CD4-positive, alpha-beta memory T cell (primary cell): ENCODE measurements around the gene FHOD3. TPM values are rescaled to one million over a fixed set of nuclear protein-coding genes. Genes with fewer than 3 reads are reported as not detected.

Source experiments
- CTCF ChIA-PET: fragments of 350-600 bp; sonication (Branson Sonifier 250); formaldehyde crosslinking; loops from one replicate; lab custom pipeline; 2021; ENCODE audit warnings: inconsistent platforms; ENCODE audit not compliant: partially characterized antibody; lab: Charles Lee
- POLR2A ChIA-PET: fragments of 350-600 bp; sonication (Branson Sonifier 250); formaldehyde crosslinking; loops from one replicate; lab custom pipeline; 2021; ENCODE audit not compliant: partially characterized antibody; lab: Charles Lee
- DNase-seq, 5 donors: peaks; one replicate each; pipeline versions ENCODE4 v3.0.0 to v3.0.0-alpha.2; 2020 to 2022; ENCODE audit warnings: mixed read lengths in 1 of 5
- H3K27ac ChIP-seq: one replicate; pipeline ENCODE4 v1.7.0; 2013; ENCODE audit warnings: low read depth, low read length
- H3K27me3 ChIP-seq: 2 replicates; pipeline ENCODE4 v1.7.0; 2013; ENCODE audit warnings: mild to moderate bottlenecking, low read length, moderate library complexity; ENCODE audit not compliant: insufficient read depth
- H3K36me3 ChIP-seq: 2 replicates; pipeline ENCODE4 v1.7.0; 2013; ENCODE audit warnings: mild to moderate bottlenecking, low read length, moderate library complexity; ENCODE audit not compliant: insufficient read depth
- H3K4me1 ChIP-seq: 2 replicates; pipeline ENCODE4 v1.7.0; 2013; ENCODE audit warnings: mild to moderate bottlenecking, low read length, moderate library complexity; ENCODE audit not compliant: insufficient read depth
- H3K4me3 ChIP-seq, 2 donors: one replicate each; pipeline ENCODE4 v1.7.0; 2013; ENCODE audit warnings: low read length in 2 of 2, mild to moderate bottlenecking in 1 of 2
- H3K9me3 ChIP-seq, 2 donors: one replicate each; pipeline ENCODE4 v1.7.0; 2013; ENCODE audit warnings: low read length in 2 of 2, control low read depth in 1 of 2; ENCODE audit not compliant: control insufficient read depth in 1 of 2
- H3K27ac Mint-ChIP-seq, 7 donors: one replicate each; pipeline ENCODE4 v1.8.0; 2020 to 2021; ENCODE audit warnings: mixed read lengths in 7 of 7, mild to moderate bottlenecking in 6 of 7, inconsistent platforms in 3 of 7, moderate library complexity in 3 of 7
- H3K27me3 Mint-ChIP-seq, 2 donors: one replicate each; pipeline ENCODE4 v1.8.0; 2020 to 2021; ENCODE audit warnings: mixed read lengths in 2 of 2
- H3K36me3 Mint-ChIP-seq, 2 donors: one replicate each; pipeline ENCODE4 v1.8.0; 2020 to 2021; ENCODE audit warnings: mixed read lengths in 2 of 2, inconsistent platforms in 1 of 2, mild to moderate bottlenecking in 1 of 2
- H3K4me1 Mint-ChIP-seq, 4 donors: one replicate each; pipeline ENCODE4 v1.8.0; 2020 to 2021; ENCODE audit warnings: mixed read lengths in 4 of 4, mild to moderate bottlenecking in 1 of 4
- H3K4me3 Mint-ChIP-seq, 8 donors: one replicate each; pipeline ENCODE4 v1.8.0; 2020 to 2021; ENCODE audit warnings: mixed read lengths in 8 of 8, mild to moderate bottlenecking in 7 of 8, moderate library complexity in 6 of 8, inconsistent platforms in 3 of 8
- H3K9me3 Mint-ChIP-seq, 8 donors: one replicate each; pipeline ENCODE4 v1.8.0; 2020 to 2021; ENCODE audit warnings: mixed read lengths in 8 of 8, mild to moderate bottlenecking in 5 of 8, inconsistent platforms in 3 of 8, moderate library complexity in 1 of 8
- intact Hi-C: fragments of 100-400 bp; cut with micrococcal nuclease; formaldehyde crosslinking; loops from one replicate; pipeline ENCODE4 v1.15.1; 2023
- polyA plus RNA-seq, 2 donors: library from polyadenylated mRNA; unstranded; fragments of 300-500 nt; fragmentation: Illumina TruSeq; gene quantifications; one replicate each; pipeline ENCODE4 v1.2.3, GENCODE V29; 2021
- total RNA-seq, 2 experiments: library from RNA; stranded (reverse); gene quantifications; one replicate each; pipeline ENCODE4 v1.2.3, GENCODE V29; 2021

FHOD3 gene
- total and polyA plus RNA-seq, 4 experiments from 2014 or later = not detected

- ChIA-PET CTCF (interaction anchor here (1.0 kb wide), 1 partner anchor 13 kb away, joined by 3 read pairs; no protein-coding TSS in a partner anchor), POLR2A (no interaction called here)
- intact Hi-C loops = no loop called here
- Mint-ChIP-seq H3K4me3 (no peak overlapping the region), H3K36me3 (no peaks in the 10 kb centered on the region), H3K27ac (no peak overlapping the region), H3K9me3 (peaks cover 0 to 3% (median 0%) of the 10 kb centered on the region in 8 donors), H3K4me1 (peaks cover 0 to 2% (median under 1%) of the 10 kb centered on the region in 4 donors), H3K27me3 (peaks cover 4 to 6% of the 10 kb centered on the region in 2 donors)
- no peak for DNase-seq
- no peaks in the 10 kb centered on the region for H3K9me3 ChIP-seq
- H3K27ac ChIP-seq = no peak overlapping the region
- no peak overlapping the region for H3K4me3 ChIP-seq
- no peaks in the 10 kb centered on the region for H3K36me3 ChIP-seq
- no peaks in the 10 kb centered on the region for H3K27me3 ChIP-seq
- H3K4me1 ChIP-seq = no peaks in the 10 kb centered on the region
These were observed 370.3 kb downstream of the FHOD3 start for GRCh38 chr18:36667811-36668210.

GRCh38 chr18:36668349-36668748 lies 370.8 kb downstream of the FHOD3 start:
- CTCF ChIA-PET = no interaction called here

GRCh38 chr18:36672437-36673344 lies 375.2 kb downstream of the FHOD3 start:
- H3K27me3 ChIP-seq = no peaks in the 10 kb centered on the region
- DNase-seq = no peak
- Mint-ChIP-seq H3K36me3 (no peaks in the 10 kb centered on the region), H3K4me1 (peaks cover 0 to 3% (median 1%) of the 10 kb centered on the region in 4 donors), H3K27me3 (peaks cover 5 to 12% of the 10 kb centered on the region in 2 donors), H3K27ac (no peak overlapping the region), H3K9me3 (peaks cover 0 to 4% (median 0%) of the 10 kb centered on the region in 8 donors), H3K4me3 (no peak overlapping the region)
- POLR2A ChIA-PET = no interaction called here
- no peaks in the 10 kb centered on the region for H3K36me3 ChIP-seq
- no peak overlapping the region for H3K27ac ChIP-seq
- CTCF ChIA-PET = no interaction called here
- H3K4me1 ChIP-seq = no peaks in the 10 kb centered on the region
- no peak overlapping the region for H3K4me3 ChIP-seq
- no peaks in the 10 kb centered on the region for H3K9me3 ChIP-seq
- intact Hi-C loops = no loop called here

More at GRCh38 chr18:36668349-36668748, 370.8 kb downstream of the FHOD3 start:
- no peaks in the 10 kb centered on the region for H3K36me3 Mint-ChIP-seq
- intact Hi-C loops = no loop called here
- no peak for DNase-seq
- H3K9me3 ChIP-seq = no peaks in the 10 kb centered on the region
- H3K4me3 Mint-ChIP-seq = no peak overlapping the region
- H3K27me3 Mint-ChIP-seq = peaks cover 4 to 8% of the 10 kb centered on the region in 2 donors
- peaks cover 0 to 3% (median 1%) of the 10 kb centered on the region in 4 donors for H3K4me1 Mint-ChIP-seq
- POLR2A ChIA-PET = no interaction called here
- no peak overlapping the region for H3K27ac Mint-ChIP-seq
- no peak overlapping the region for H3K4me3 ChIP-seq
- no peaks in the 10 kb centered on the region for H3K4me1 ChIP-seq
- peaks cover 0 to 3% (median 0%) of the 10 kb centered on the region in 8 donors for H3K9me3 Mint-ChIP-seq
- H3K36me3 ChIP-seq = no peaks in the 10 kb centered on the region
- H3K27me3 ChIP-seq = no peaks in the 10 kb centered on the region
- H3K27ac ChIP-seq = no peak overlapping the region

GRCh38 chr18:36673452-36673851 lies 375.9 kb downstream of the FHOD3 start:
- Mint-ChIP-seq H3K27ac (no peak overlapping the region), H3K27me3 (peaks cover 5 to 12% of the 10 kb centered on the region in 2 donors), H3K4me3 (no peak overlapping the region), H3K9me3 (peaks cover 0 to 4% (median 0%) of the 10 kb centered on the region in 8 donors), H3K4me1 (peaks cover 0 to 3% (median 1%) of the 10 kb centered on the region in 4 donors), H3K36me3 (no peaks in the 10 kb centered on the region)
- H3K36me3 ChIP-seq = no peaks in the 10 kb centered on the region
- POLR2A ChIA-PET = no interaction called here
- no peaks in the 10 kb centered on the region for H3K9me3 ChIP-seq
- DNase-seq = no peak
- H3K27ac ChIP-seq = no peak overlapping the region
- intact Hi-C loops = no loop called here
- H3K27me3 ChIP-seq = no peaks in the 10 kb centered on the region
- H3K4me3 ChIP-seq = no peak overlapping the region
- CTCF ChIA-PET = no interaction called here
- no peaks in the 10 kb centered on the region for H3K4me1 ChIP-seq

GRCh38 chr18:36675076-36675475 lies 377.6 kb downstream of the FHOD3 start:
- Histone ChIP-seq H3K27ac (no peak overlapping the region), H3K36me3 (no peaks in the 10 kb centered on the region), H3K4me1 (no peaks in the 10 kb centered on the region), H3K9me3 (no peaks in the 10 kb centered on the region), H3K27me3 (no peaks in the 10 kb centered on the region), H3K4me3 (no peak overlapping the region)
- Mint-ChIP-seq H3K9me3 (peaks cover 0 to 4% (median 0%) of the 10 kb centered on the region in 8 donors), H3K4me1 (peaks cover 0 to 3% (median 1%) of the 10 kb centered on the region in 4 donors), H3K27me3 (peaks cover 5 to 12% of the 10 kb centered on the region in 2 donors), H3K27ac (peak overlapping the region in 1 of 7 donors; percentile 35), H3K36me3 (no peaks in the 10 kb centered on the region), H3K4me3 (no peak overlapping the region)
- POLR2A ChIA-PET = no interaction called here
- CTCF ChIA-PET = no interaction called here
- intact Hi-C loops = no loop called here
- DNase-seq = no peak

- Histone ChIP-seq H3K27me3 (no peaks in the 10 kb centered on the region), H3K27ac (no peak overlapping the region), H3K4me3 (no peak overlapping the region), H3K4me1 (no peaks in the 10 kb centered on the region), H3K9me3 (no peaks in the 10 kb centered on the region), H3K36me3 (no peaks in the 10 kb centered on the region)
- Mint-ChIP-seq H3K27me3 (peaks cover 7 to 12% of the 10 kb centered on the region in 2 donors), H3K9me3 (peaks cover 0 to 4% (median 0%) of the 10 kb centered on the region in 8 donors), H3K4me3 (no peak overlapping the region), H3K27ac (no peak overlapping the region), H3K4me1 (peaks cover 0 to 3% (median 1%) of the 10 kb centered on the region in 4 donors), H3K36me3 (no peaks in the 10 kb centered on the region)
- POLR2A ChIA-PET = no interaction called here
- intact Hi-C loops = no loop called here
- CTCF ChIA-PET = no interaction called here
- DNase-seq = no peak
These were observed 378.0 kb downstream of the FHOD3 start for GRCh38 chr18:36675542-36675941.

- intact Hi-C loops = no loop called here
- no peak overlapping the region for H3K27ac ChIP-seq
- no peak overlapping the region for H3K27ac Mint-ChIP-seq
- ChIA-PET CTCF (no interaction called here), POLR2A (no interaction called here)
- no peaks in the 10 kb centered on the region for H3K4me1 ChIP-seq
- peaks cover 0 to 4% (median 0%) of the 10 kb centered on the region in 8 donors for H3K9me3 Mint-ChIP-seq
- no peaks in the 10 kb centered on the region for H3K36me3 Mint-ChIP-seq
- H3K27me3 Mint-ChIP-seq = peaks cover 10 to 11% of the 10 kb centered on the region in 2 donors
- H3K9me3 ChIP-seq = no peaks in the 10 kb centered on the region
- no peaks in the 10 kb centered on the region for H3K36me3 ChIP-seq
- no peak for DNase-seq
- no peak overlapping the region for H3K4me3 ChIP-seq
- no peaks in the 10 kb centered on the region for H3K27me3 ChIP-seq
- H3K4me3 Mint-ChIP-seq = no peak overlapping the region
- peaks cover 0 to 3% (median 1%) of the 10 kb centered on the region in 4 donors for H3K4me1 Mint-ChIP-seq
These were observed 379.1 kb downstream of the FHOD3 start for GRCh38 chr18:36676629-36677028.
